SK-N-SH (cell line): Measurements from ENCODE around the gene SERTAD4. TPM values are rescaled to one million over a fixed set of nuclear protein-coding genes. Genes with fewer than 3 reads are reported as not detected.

Source experiments
- CTCF ChIA-PET: fragments of 300-600, 350-600 bp; formaldehyde crosslinking; extraction: SDS; loops from one replicate; lab custom pipeline; 2021; lab: Yijun Ruan, JAX
- POLR2A ChIA-PET: fragments of 350-600 bp; sonication (Branson Sonifier 250); formaldehyde crosslinking; extraction: SDS; loops from one replicate; lab custom pipeline; 2020; ENCODE audit warnings: antibody characterized with exemption, inconsistent platforms; lab: Yijun Ruan, JAX
- DNase-seq: peaks from one replicate; pipeline ENCODE4 v3.0.0; 2012
- H2AFZ ChIP-seq: fragments of 200-600 bp; sonication (generic); 2 replicates; pipeline ENCODE4 v1.8.1; 2016; ENCODE audit warnings: antibody characterized with exemption, mild to moderate bottlenecking, low read depth
- H3F3A ChIP-seq: fragments of 200-600 bp; sonication (generic); replicated peaks from 2 replicates; pipeline ENCODE3; 2016; ENCODE audit warnings: antibody characterized with exemption, mild to moderate bottlenecking; ENCODE audit not compliant: insufficient read depth
- H3K27ac ChIP-seq, 2 experiments: fragments of 200-500 bp in 1 of 2; fragments of 200-600 bp in 1 of 2; sonication (Bioruptor generic) in 1 of 2; sonication (generic), shearing (Covaris generic) in 1 of 2; 2 replicates each; pipeline versions ENCODE4 v1.5.1 to v1.6.1; 2014 to 2016; ENCODE audit warnings: low read depth in 2 of 2, inconsistent platforms in 1 of 2, low read length in 1 of 2, mild to moderate bottlenecking in 1 of 2, mixed read lengths in 1 of 2
- H3K27me3 ChIP-seq: fragments of 200-600 bp; sonication (generic), shearing (Covaris generic); 2 replicates; pipeline ENCODE4 v1.6.1; 2016; ENCODE audit warnings: mixed run types; ENCODE audit not compliant: insufficient read depth
- H3K36me3 ChIP-seq, 2 experiments: fragments of 200-500 bp in 1 of 2; fragments of 200-600 bp in 1 of 2; sonication (Bioruptor generic) in 1 of 2; sonication (generic) in 1 of 2; replicated peaks in 1 of 2; 2 replicates each; pipeline versions ENCODE3 to v1.5.1; 2014 to 2016; ENCODE audit warnings: low read length in 1 of 2, mild to moderate bottlenecking in 1 of 2; ENCODE audit not compliant: insufficient read depth in 2 of 2, control insufficient read depth in 1 of 2
- H3K4me1 ChIP-seq, 2 experiments: fragments of 200-500 bp in 1 of 2; fragments of 200-600 bp in 1 of 2; sonication (Bioruptor generic) in 1 of 2; sonication (generic), shearing (Covaris generic) in 1 of 2; 2 replicates each; pipeline versions ENCODE4 v1.5.1 to v1.6.1; 2014 to 2016; ENCODE audit warnings: low read depth in 1 of 2, low read length in 1 of 2, mixed run types in 1 of 2; ENCODE audit not compliant: insufficient read depth in 2 of 2, control insufficient read depth in 1 of 2
- H3K4me2 ChIP-seq: fragments of 200-600 bp; sonication (generic), shearing (Covaris generic); 2 replicates; pipeline ENCODE4 v1.6.1; 2017; ENCODE audit warnings: mixed run types
- H3K4me3 ChIP-seq, 2 experiments: fragments of 200-500 bp in 1 of 2; fragments of 200-600 bp in 1 of 2; sonication (Bioruptor generic) in 1 of 2; sonication (generic), shearing (Covaris generic) in 1 of 2; 2 replicates each; pipeline versions ENCODE4 v1.5.1 to v1.8.1; 2014 to 2016; ENCODE audit warnings: low read depth in 2 of 2, inconsistent platforms in 1 of 2, low read length in 1 of 2, mild to moderate bottlenecking in 1 of 2, mixed read lengths in 1 of 2, moderate library complexity in 1 of 2
- H3K79me2 ChIP-seq: fragments of 200-600 bp; sonication (generic); 2 replicates; pipeline ENCODE4 v1.8.1; 2017; ENCODE audit warnings: mild to moderate bottlenecking; ENCODE audit not compliant: insufficient read depth
- H3K9ac ChIP-seq: fragments of 200-600 bp; sonication (generic); 2 replicates; pipeline ENCODE4 v1.6.1; 2017; ENCODE audit warnings: mixed run types
- H3K9me2 ChIP-seq: fragments of 200-600 bp; sonication (generic); 2 replicates; pipeline ENCODE4 v1.6.1; 2017; ENCODE audit warnings: mixed run types
- H3K9me3 ChIP-seq: fragments of 200-600 bp; sonication (generic); 2 replicates; pipeline ENCODE4 v1.6.1; 2017; ENCODE audit warnings: mixed run types, mild to moderate bottlenecking, moderate library complexity
- H4K20me1 ChIP-seq: fragments of 200-600 bp; sonication (generic); 2 replicates; pipeline ENCODE4 v1.6.1; 2017; ENCODE audit warnings: mild to moderate bottlenecking, mixed run types; ENCODE audit not compliant: insufficient read depth
- ELF1 ChIP-seq: IDR thresholded peaks from 2 replicates; pipeline ENCODE4 v1.4.0; 2012
- EP300 ChIP-seq, 2 experiments: IDR thresholded peaks; 2 replicates each; pipeline versions ENCODE4 v1.4.0 to v1.6.1; 2012; ENCODE audit warnings: borderline replicate concordance in 1 of 2, low read depth in 1 of 2, low read length in 1 of 2
- IRF3 ChIP-seq: fragments of 150-350 bp; IDR thresholded peaks from 2 replicates; pipeline ENCODE4 v1.6.1; 2016; ENCODE audit warnings: mild to moderate bottlenecking, low read depth, low read length
- MAX ChIP-seq: IDR thresholded peaks from 2 replicates; pipeline ENCODE4 v1.4.0; 2012; ENCODE audit warnings: low read depth
- RCOR1 ChIP-seq: fragments of 150-350 bp; IDR thresholded peaks from 2 replicates; pipeline ENCODE4 v1.6.1; 2017; ENCODE audit warnings: antibody characterized with exemption, low read length
- RFX5 ChIP-seq: IDR thresholded peaks from 2 replicates; pipeline ENCODE4 v1.6.1; 2012; ENCODE audit warnings: mild to moderate bottlenecking, improper control_type of control experiment, low read length
- RXRA ChIP-seq: IDR thresholded peaks from 2 replicates; pipeline ENCODE4 v1.4.0; 2012; ENCODE audit warnings: low read depth, mild to moderate bottlenecking, borderline replicate concordance
- TCF12 ChIP-seq: IDR thresholded peaks from 2 replicates; pipeline ENCODE4 v1.4.0; 2012
- WGBS: methylation state at CpG from one replicate; pipeline ENCODE4 v1.1.6; 2017; ENCODE audit warnings: low lambda C conversion rate; 5-methylcytosine and 5-hydroxymethylcytosine counted together
- polyA plus RNA-seq, 3 experiments: library from polyadenylated mRNA; depleted of rRNA; stranded (reverse); fragments of >200 nt; gene quantifications; 2 replicates each; pipeline ENCODE4 v1.2.3, GENCODE V29; 2012
- TF ChIP-seq, protein P1 (sequence below): IDR thresholded peaks from 2 replicates; pipeline ENCODE4; 2012

SERTAD4 gene
- polyA plus RNA-seq, 1 of the 3 experiments (the other 2 are of a cell fraction), result 2.9 TPM

GRCh38 chr1:210254298-210254697 is 21.7 kb downstream of the SERTAD4 start:
- DNase-seq, result no peak
- Histone ChIP-seq H3K79me2 (no peaks in the 10 kb centered on the region), H3K27ac (no peak overlapping the region), H3F3A (peaks cover 3% of the 10 kb centered on the region), H3K27me3 (no peaks in the 10 kb centered on the region), H3K36me3 (no peaks in the 10 kb centered on the region), H4K20me1 (no peaks in the 10 kb centered on the region), H3K4me3 (no peak overlapping the region), H3K9me2 (no peaks in the 10 kb centered on the region), H3K4me1 (peaks cover 8 to 17% of the 10 kb centered on the region in 2 experiments; a peak in 3 of 4 replicates), H3K9ac (no peak overlapping the region), H3K9me3 (no peaks in the 10 kb centered on the region), H2AFZ (no peak overlapping the region), H3K4me2 (no peak overlapping the region)
- TF ChIP-seq MAX (no peak), ELF1 (no peak), RXRA (no peak), IRF3 (no peak), TCF12 (no peak), RFX5 (no peak)
- TF ChIP-seq, protein P1, sequence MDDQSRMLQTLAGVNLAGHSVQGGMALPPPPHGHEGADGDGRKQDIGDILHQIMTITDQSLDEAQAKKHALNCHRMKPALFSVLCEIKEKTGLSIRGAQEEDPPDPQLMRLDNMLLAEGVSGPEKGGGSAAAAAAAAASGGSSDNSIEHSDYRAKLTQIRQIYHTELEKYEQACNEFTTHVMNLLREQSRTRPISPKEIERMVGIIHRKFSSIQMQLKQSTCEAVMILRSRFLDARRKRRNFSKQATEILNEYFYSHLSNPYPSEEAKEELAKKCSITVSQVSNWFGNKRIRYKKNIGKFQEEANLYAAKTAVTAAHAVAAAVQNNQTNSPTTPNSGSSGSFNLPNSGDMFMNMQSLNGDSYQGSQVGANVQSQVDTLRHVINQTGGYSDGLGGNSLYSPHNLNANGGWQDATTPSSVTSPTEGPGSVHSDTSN, result no peak
- ChIA-PET POLR2A (no interaction called here), CTCF (interaction anchor here (0.7 to 2.1 kb wide), 7 partner anchors 8 to 394 kb away, joined by 3 to 7 read pairs (median 4); no protein-coding TSS in a partner anchor)

- Histone ChIP-seq H3K36me3 (no peaks in the 10 kb centered on the region), H2AFZ (no peak overlapping the region), H4K20me1 (no peaks in the 10 kb centered on the region), H3K27ac (no peak overlapping the region), H3K4me3 (no peak overlapping the region), H3K27me3 (no peaks in the 10 kb centered on the region), H3K4me1 (peaks cover 11 to 27% of the 10 kb centered on the region in 2 experiments; a peak in 3 of 4 replicates), H3K79me2 (no peaks in the 10 kb centered on the region), H3K9me3 (no peaks in the 10 kb centered on the region), H3F3A (peaks cover 8% of the 10 kb centered on the region), H3K9me2 (no peaks in the 10 kb centered on the region), H3K4me2 (no peak overlapping the region), H3K9ac (no peak overlapping the region)
- CTCF ChIA-PET, result interaction anchor here (0.6 to 1.1 kb wide), 6 partner anchors 12 to 660 kb away, joined by 3 to 4 read pairs (median 3); no protein-coding TSS in a partner anchor
- WGBS, result 89% methylated on average over 12 of the region's 13 CpGs
- DNase-seq, result no peak
- POLR2A ChIA-PET, result interaction anchor here (0.8 kb wide), 1 partner anchor 34 kb away, joined by 3 read pairs; no protein-coding TSS in a partner anchor
- TF ChIP-seq RCOR1 (no peak), TCF12 (no peak), IRF3 (no peak), EP300 (IDR thresholded peaks at IDR 0.05; ENCODE audit: borderline replicate concordance in 1 of 2, low read depth in 1 of 2, low read length in 1 of 2) (no peak)
- TF ChIP-seq, protein P1, result no peak
Observed at GRCh38 chr1:210257698-210258529, 25.3 kb downstream of the SERTAD4 start.
